Testis (tissue), 2 donors: ENCODE measurements around the gene TBC1D13.
"Not testable (repeated sequence)": the region's sequence is repeated elsewhere in the genome, so short reads cannot be mapped to it uniquely, and the experiment has no call there.

ENCODE experiments used
- CTCF ChIP-seq, 3 experiments: fragments of 450-650 bp in 2 of 3; fragments of 200-600 bp in 1 of 3; sonication (generic) in 1 of 3; IDR thresholded peaks; one replicate each; pipeline ENCODE4 v1.5.1; 2016 to 2019; ENCODE audit warnings: antibody characterized with exemption in 3 of 3, mild to moderate bottlenecking in 2 of 3, moderate library complexity in 1 of 3
- POLR2A ChIP-seq: fragments of 450-650 bp; IDR thresholded peaks from one replicate; pipeline ENCODE4 v1.6.1; 2017; ENCODE audit warnings: antibody characterized with exemption, mild to moderate bottlenecking, moderate library complexity

DNA sequence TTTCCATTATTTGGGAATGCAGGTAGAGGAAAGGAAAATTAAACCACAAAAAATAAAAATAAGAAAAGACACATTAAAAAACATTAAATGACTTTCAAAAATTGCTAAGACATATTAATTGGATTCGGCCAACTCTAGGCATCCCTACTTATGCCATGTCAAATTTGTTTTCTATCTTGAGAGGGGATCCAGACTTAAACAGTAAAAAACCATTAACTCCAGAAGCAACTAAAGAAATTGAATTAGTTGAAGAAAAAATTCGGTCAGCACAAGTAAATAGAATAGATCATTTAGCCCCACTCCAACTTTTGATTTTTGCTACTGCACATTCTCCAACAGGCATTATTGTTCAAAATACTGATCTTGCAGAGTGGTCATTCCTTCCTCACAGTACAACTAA is 65.6 kb downstream of the TBC1D13 start:
- TF ChIP-seq CTCF (IDR thresholded peaks at IDR 0.05); POLR2A: not testable (repeated sequence)
